HUES64 (cell line): Measurements from ENCODE around the gene STX5. TPM values are rescaled to one million over a fixed set of nuclear protein-coding genes. Genes with fewer than 3 reads are reported as not detected.

Source experiments
- H3K27ac ChIP-seq: 2 replicates; pipeline ENCODE4 v1.7.0; 2013; ENCODE audit warnings: low read depth, low read length, inconsistent platforms
- H3K27me3 ChIP-seq: 2 replicates; pipeline ENCODE4 v1.6.1; 2013; ENCODE audit warnings: mild to moderate bottlenecking, low read length; ENCODE audit not compliant: insufficient read depth
- H3K36me3 ChIP-seq: 2 replicates; pipeline ENCODE4 v1.6.1; 2013; ENCODE audit warnings: mild to moderate bottlenecking, low read length; ENCODE audit not compliant: insufficient read depth
- H3K4me1 ChIP-seq: 2 replicates; pipeline ENCODE4 v1.6.1; 2013; ENCODE audit warnings: mild to moderate bottlenecking, low read length, moderate library complexity; ENCODE audit not compliant: insufficient read depth
- H3K4me3 ChIP-seq: 2 replicates; pipeline ENCODE4 v1.5.1; 2013; ENCODE audit warnings: mild to moderate bottlenecking, low read length, moderate library complexity
- H3K9ac ChIP-seq: 2 replicates; pipeline ENCODE4 v1.6.1; 2013; ENCODE audit warnings: mild to moderate bottlenecking, low read depth, low read length
- H3K9me3 ChIP-seq: 2 replicates; pipeline ENCODE4 v1.6.1; 2013; ENCODE audit warnings: low read depth, low read length; ENCODE audit not compliant: insufficient read depth
- WGBS: fragments of 150-250, 120-280 bp; methylation state at CpG from one replicate; pipeline ENCODE4 v1.1.7; 2013; ENCODE audit warnings: missing lambda C conversion rate; 5-methylcytosine and 5-hydroxymethylcytosine counted together
- polyA plus RNA-seq, 2 experiments: library from polyadenylated mRNA; stranded (reverse); fragments of 50-300 nt; gene quantifications; one replicate each; pipeline ENCODE4 v1.2.3, GENCODE V29; 2013

Gene STX5, protein sequence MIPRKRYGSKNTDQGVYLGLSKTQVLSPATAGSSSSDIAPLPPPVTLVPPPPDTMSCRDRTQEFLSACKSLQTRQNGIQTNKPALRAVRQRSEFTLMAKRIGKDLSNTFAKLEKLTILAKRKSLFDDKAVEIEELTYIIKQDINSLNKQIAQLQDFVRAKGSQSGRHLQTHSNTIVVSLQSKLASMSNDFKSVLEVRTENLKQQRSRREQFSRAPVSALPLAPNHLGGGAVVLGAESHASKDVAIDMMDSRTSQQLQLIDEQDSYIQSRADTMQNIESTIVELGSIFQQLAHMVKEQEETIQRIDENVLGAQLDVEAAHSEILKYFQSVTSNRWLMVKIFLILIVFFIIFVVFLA
- 18.5 TPM for polyA plus RNA-seq (2013, experiment 1 of 2)
- polyA plus RNA-seq (2013, experiment 2 of 2), result 23.5 TPM

DNA sequence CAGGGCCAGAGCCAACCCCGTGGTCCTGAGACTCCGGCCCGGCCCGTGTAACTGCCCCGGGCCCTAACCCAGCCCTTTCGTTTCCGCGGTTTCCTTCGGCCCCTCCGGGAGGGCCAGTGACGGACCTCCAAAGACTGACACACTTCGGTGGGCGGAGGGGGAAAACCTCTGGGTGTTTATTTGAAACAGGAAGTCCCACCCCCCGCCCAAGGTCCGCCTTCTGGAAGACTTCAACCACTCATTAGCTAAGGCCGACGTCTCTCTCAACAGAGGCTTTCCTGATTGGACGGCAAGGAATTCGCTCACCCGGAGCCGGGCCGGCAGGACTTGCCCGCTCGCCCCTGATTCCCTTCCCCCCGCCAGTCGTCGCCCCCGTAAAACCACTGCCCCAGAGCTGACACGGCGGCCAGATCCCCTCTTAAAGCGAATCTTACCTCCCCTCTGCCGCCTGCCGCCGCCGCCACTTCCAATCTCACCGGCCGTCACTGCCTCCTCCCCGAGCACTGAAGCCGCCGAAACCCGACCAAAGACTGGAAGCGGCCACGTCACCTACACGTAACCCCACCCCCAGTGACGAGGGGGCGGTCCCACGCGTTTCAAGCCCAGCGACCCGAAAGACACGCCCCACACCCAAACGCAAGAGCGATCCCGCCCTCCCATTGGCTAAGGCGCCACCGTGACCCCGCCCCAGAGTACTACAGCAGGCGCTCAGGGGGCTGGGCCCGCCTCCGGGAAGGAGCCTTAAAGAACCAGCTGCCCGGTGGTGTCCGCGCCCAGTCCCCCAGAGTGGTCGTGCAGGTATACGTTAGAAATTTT is at the start of gene STX5:
STX5 (minus strand) TSS at position 532 of the 816 bp plus-strand sequence. CDS start 808 bp downstream, outside the sequence.
- Histone ChIP-seq H3K4me1 (peaks cover 13% of the 10 kb centered on the region; the same call in 1 of the 2 replicates), H3K27ac (peak within 1 kb of the TSS; percentile 97), H3K9me3 (no peaks in the 10 kb centered on the region), H3K4me3 (peak within 1 kb of the TSS; percentile 89), H3K27me3 (no peaks in the 10 kb centered on the region), H3K36me3 (peaks cover 56% of the 10 kb centered on the region), H3K9ac (peak within 1 kb of the TSS; percentile 95)
- under 1% methylated on average over 65 of the region's 65 CpGs for WGBS

DNA sequence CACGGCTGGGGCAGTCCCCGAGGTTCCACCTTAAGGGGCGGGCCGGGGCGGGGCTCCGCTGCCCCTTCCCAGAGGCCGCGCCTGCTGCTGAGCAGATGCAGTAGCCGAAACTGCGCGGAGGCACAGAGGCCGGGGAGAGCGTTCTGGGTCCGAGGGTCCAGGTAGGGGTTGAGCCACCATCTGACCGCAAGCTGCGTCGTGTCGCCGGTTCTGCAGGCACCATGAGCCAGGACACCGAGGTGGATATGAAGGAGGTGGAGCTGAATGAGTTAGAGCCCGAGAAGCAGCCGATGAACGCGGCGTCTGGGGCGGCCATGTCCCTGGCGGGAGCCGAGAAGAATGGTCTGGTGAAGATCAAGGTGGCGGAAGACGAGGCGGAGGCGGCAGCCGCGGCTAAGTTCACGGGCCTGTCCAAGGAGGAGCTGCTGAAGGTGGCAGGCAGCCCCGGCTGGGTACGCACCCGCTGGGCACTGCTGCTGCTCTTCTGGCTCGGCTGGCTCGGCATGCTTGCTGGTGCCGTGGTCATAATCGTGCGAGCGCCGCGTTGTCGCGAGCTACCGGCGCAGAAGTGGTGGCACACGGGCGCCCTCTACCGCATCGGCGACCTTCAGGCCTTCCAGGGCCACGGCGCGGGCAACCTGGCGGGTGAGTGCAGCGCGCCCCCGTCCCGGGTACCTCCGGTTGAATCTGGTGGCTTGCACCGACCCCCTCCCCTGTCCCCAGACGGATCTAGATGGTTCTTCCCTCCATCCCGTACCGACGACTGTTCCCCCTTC is 49.1 kb upstream of the STX5 start, which contains the start of gene SLC3A2:
SLC3A2 (plus strand) TSS at position 94 of the 776 bp plus-strand sequence; CDS start at position 222, 128 bp downstream.
- H3K27me3 ChIP-seq, result no peaks in the 10 kb centered on the region
- H3K9ac ChIP-seq, result peak within 1 kb of the TSS; percentile 97
- WGBS, result under 1% methylated on average over 69 of the region's 69 CpGs
- peak within 1 kb of the TSS; percentile 81 for H3K4me3 ChIP-seq
- peaks cover 26% of the 10 kb centered on the region for H3K4me1 ChIP-seq
- H3K36me3 ChIP-seq, result peaks cover 78% of the 10 kb centered on the region
- no peaks in the 10 kb centered on the region for H3K9me3 ChIP-seq
- H3K27ac ChIP-seq, result peak within 1 kb of the TSS; percentile 100

DNA sequence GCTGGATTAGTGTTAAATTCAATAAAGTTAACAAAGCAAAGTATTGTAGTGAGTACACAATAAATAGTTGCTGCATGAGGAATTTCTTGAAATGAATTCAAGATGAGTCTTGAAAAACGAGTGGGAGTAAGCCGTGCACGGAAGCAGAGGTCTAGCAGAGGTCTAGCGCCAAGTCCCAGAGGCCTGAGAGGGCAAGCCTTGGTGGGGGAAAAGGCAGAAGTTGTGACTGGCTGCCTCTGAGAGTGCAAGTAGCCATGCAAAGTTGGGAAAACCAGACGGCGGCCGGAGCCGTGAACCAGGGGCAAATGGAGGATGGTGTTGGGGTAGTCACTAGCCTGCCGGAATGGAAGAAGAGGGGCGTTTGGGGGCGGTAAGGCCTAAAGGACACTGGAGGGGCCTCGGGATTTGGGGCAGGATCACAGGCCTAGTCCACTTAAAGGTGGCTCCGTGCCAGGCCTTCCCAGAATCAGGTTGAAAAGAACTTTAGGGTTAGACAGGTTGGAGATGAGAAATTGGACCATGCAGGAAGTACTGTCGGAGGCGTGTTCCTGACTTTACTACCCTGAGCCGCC is 48.5 kb upstream of the STX5 start:
- WGBS, result 22% methylated on average over 16 of the region's 16 CpGs

DNA sequence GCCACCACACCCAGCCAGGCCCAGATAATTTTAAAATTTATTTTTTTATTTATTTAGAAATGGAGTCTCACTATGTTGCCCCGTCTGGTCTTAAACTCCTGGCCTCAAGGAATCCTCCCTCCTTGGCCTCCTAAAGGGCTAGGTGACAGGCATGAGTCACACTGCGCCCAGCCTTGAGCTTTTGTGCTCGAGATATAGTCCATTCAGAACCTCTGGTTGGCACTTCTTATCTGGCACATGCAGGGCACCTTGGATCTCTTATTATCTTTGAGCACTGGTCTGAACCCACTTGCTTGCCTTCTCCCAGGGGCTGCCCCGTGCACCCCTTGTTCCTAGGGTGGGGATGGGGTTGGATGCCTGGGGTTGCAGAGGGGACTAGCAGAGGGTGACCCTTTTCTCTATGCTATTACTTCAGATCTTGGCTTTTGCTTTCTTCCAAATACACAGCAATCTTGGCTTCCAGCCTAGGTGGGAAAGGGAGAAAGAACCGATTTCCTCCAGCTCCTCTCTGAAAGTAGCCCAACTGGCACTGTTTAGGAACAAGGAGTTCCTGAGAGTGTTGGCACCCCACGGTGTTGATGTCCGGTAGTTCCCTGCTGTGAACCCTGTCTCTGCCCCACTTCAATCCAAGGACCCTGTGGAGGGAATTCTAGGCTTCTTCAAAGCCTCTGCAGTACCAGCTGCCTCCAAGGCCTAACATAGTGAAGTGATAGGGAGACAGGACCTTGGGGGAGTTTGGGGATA is 47.6 kb upstream of the STX5 start:
- Histone ChIP-seq H3K27ac (peak overlapping the region; percentile 100; the same call in 1 of the 2 replicates), H3K9ac (no peak overlapping the region), H3K27me3 (no peaks in the 10 kb centered on the region), H3K9me3 (no peaks in the 10 kb centered on the region), H3K36me3 (peaks cover 76% of the 10 kb centered on the region), H3K4me3 (peak overlapping the region; percentile 81), H3K4me1 (peaks cover 26% of the 10 kb centered on the region)
- WGBS, result 72% methylated on average over 7 of the region's 7 CpGs

More for the DNA sequence above, 48.5 kb upstream of the STX5 start:
- peaks cover 76% of the 10 kb centered on the region for H3K36me3 ChIP-seq
- H3K27me3 ChIP-seq, result no peaks in the 10 kb centered on the region
- peak overlapping the region; percentile 81 for H3K4me3 ChIP-seq
- peak overlapping the region; percentile 100; the same call in 1 of the 2 replicates for H3K27ac ChIP-seq
- H3K9me3 ChIP-seq, result no peaks in the 10 kb centered on the region
- peak overlapping the region; percentile 97 for H3K9ac ChIP-seq
- H3K4me1 ChIP-seq, result peaks cover 26% of the 10 kb centered on the region

DNA sequence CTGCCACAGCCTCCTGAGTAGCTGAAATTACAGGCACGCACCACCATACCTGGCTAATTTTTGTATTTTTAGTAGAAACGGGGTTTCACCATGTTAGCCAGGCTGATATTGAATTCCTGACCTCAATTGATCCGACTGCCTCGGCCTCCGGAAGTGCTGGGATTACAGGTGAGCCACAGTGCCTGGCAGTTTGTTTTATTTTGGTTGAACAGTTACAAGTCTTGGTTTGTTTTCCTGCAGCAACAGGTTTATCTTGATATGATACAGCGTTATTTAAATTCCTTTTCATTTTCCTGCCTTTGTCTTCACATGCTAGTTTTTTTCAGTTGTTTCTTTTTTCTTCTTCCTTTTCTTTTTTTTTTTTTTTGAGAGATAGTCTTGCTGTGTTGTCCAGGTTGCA is 44.9 kb upstream of the STX5 start:
- Histone ChIP-seq H3K4me3 (no peak overlapping the region), H3K27ac (no peak overlapping the region), H3K4me1 (peaks cover 12% of the 10 kb centered on the region), H3K36me3 (peaks cover 76% of the 10 kb centered on the region), H3K9ac (no peak overlapping the region), H3K27me3 (no peaks in the 10 kb centered on the region), H3K9me3 (no peaks in the 10 kb centered on the region)
- 96% methylated on average over 6 of the region's 6 CpGs for WGBS

DNA sequence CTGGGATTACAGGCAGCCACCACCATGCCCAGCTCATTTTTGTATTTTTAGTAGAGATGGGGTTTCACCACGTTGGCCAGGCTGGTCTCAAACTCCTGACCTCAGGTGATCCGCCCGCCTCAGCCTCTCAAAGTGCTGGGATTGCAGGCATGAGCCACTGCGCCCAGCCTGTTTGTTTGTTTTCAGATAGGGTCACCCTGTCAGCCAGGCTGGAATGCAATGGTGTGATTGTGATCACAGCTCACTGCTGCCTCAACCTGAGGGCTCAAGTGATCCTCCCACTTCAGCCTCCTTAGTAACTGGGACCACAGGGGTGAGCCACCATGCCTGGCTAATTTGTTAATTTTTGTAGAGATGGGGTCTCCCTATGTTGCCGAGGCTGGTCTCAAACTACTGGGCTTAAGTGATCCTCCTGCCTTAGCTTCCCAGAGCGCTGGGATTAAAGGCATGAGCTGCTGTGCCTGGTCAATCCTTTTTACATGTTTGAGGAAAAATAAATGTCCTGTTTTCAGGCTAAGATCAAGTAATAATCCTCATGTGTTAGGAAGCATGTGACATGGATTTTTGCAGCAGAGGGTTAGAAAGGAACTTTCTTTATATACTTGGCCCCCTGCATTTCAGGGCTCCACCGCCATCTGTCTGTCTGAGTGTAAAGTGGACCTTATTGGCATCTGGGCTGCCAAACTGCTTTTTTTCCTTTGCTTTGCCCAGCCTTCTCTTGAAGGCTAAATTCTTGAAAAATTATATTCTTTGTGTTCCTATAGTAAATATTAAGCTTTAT is 44.0 kb upstream of the STX5 start:
- Histone ChIP-seq H3K4me3 (no peak overlapping the region), H3K27ac (no peak overlapping the region), H3K4me1 (peaks cover 12% of the 10 kb centered on the region), H3K27me3 (no peaks in the 10 kb centered on the region), H3K36me3 (peaks cover 84% of the 10 kb centered on the region), H3K9me3 (no peaks in the 10 kb centered on the region), H3K9ac (no peak overlapping the region)
- WGBS, result 93% methylated on average over 7 of the region's 7 CpGs

DNA sequence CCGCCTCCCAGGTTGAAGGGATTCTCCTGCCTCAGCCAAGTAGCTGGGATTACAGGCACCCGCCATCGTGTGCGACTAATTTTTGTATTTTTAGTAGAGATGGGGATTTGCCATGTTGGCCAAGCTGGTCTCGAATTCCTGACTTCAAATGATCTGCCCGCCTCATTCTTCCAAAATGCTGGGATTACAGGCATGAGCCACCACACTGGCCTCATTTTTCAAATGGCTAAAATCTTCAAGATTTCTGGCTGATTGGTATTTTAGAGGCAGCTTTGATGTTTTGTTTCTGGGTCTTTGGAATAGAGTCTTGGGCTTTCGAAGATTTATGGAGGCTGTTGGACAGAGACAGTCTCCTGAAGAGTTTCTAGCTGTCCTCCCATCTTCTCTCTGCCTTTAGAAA is 43.0 kb upstream of the STX5 start:
- WGBS, result 98% methylated on average over 7 of the region's 7 CpGs
- Histone ChIP-seq H3K27ac (no peak overlapping the region), H3K27me3 (no peaks in the 10 kb centered on the region), H3K36me3 (peaks cover 90% of the 10 kb centered on the region), H3K4me3 (no peak overlapping the region), H3K9ac (no peak overlapping the region), H3K9me3 (no peaks in the 10 kb centered on the region), H3K4me1 (peaks cover 7% of the 10 kb centered on the region)

DNA sequence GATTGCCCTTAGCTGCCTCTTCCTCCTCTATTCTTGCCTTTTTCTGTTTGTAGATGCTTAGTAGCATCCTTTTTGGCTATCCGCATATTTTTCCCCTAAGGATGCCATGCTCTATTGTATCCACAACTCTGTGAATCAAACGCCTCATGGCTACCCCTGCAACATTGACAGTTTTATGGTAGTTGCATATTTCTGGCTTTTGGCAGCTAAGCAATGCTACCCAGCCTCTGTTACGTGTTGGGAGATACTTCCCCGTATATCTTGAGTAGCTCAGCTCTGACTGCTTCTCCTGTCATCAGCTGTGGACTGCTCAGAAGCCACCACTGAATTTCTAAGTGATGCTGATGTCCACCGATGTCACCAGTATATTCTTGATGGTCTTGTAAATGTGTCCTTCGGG is 33.8 kb upstream of the STX5 start:
- Histone ChIP-seq H3K36me3 (peaks cover 61% of the 10 kb centered on the region), H3K4me3 (no peak overlapping the region), H3K27ac (no peak overlapping the region), H3K9ac (0 out of 2 replicates have a peak overlapping the region, but pooled peaks have one; percentile 19), H3K4me1 (peaks cover 12% of the 10 kb centered on the region; the same call in 1 of the 2 replicates), H3K9me3 (no peaks in the 10 kb centered on the region), H3K27me3 (no peaks in the 10 kb centered on the region)
- 96% methylated on average over 6 of the region's 6 CpGs for WGBS

DNA sequence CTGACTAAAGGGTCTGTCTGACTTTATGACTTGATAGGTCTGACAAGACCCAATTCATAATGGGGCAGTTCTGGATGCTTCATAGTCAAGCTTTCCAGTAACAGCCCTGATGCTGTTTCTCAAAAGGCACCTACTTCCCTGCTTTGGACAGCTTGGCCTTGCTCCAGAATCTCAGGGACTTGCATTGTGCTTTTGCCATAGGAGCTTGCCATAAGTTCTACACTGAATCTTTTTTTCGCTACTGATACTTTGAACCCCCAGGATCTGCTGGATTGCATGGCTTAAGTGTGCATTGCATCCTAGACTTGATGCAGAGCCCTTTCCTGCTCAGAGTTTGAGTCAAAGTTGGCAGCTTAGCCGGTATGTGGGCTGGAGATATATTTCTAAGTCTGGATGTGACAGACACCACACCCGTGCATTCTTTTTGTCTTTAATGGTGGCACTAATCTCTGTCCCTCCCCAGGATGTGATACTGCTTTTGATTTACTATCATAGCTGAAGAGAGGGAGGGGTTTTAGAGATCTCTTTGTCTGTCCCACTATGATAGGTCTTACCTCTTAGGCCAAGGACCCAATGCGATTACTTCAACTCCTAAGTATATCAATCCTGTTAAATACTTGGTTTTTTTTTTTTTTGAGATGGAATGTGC is 32.0 kb upstream of the STX5 start:
- no peak overlapping the region for H3K9ac ChIP-seq
- no peaks in the 10 kb centered on the region for H3K27me3 ChIP-seq
- no peaks in the 10 kb centered on the region for H3K9me3 ChIP-seq
- 94% methylated on average over 2 of the region's 4 CpGs for whole genome bisulfite sequencing
- peaks cover 16% of the 10 kb centered on the region; the same call in 1 of the 2 replicates for H3K4me1 ChIP-seq
- no peak overlapping the region for H3K4me3 ChIP-seq
- no peak overlapping the region for H3K27ac ChIP-seq
- H3K36me3 ChIP-seq, result peaks cover 56% of the 10 kb centered on the region
